GM18511 (cell line): ENCODE data around the gene SH3GL1.

Experiments used
- ATAC-seq: cut with Tn5 transposase; IDR thresholded peaks from one replicate; pipeline ENCODE4 v1.9.1; 2021; ENCODE audit warnings: mild to moderate bottlenecking, moderate library complexity; ENCODE audit not compliant: unreplicated experiment

The SH3GL1 gene

GRCh38 chr19:4402171-4403004 lies 2.0 kb upstream of the SH3GL1 start, which contains the start of gene CHAF1A:
TSS of gene CHAF1A (plus strand) at chr19:4402640. CDS start at chr19:4402763, 123 bp downstream.
- peak; percentile 87 for ATAC-seq

GRCh38 chr19:4401769-4402170 lies 1.4 kb upstream of the SH3GL1 start:
- no peak for ATAC-seq

- peak; percentile 18 for ATAC-seq
Measured at GRCh38 chr19:4399812-4400134, 574 bp downstream of the SH3GL1 start.

- ATAC-seq = no peak
Measured at GRCh38 chr19:4396949-4397783, 3.2 kb downstream of the SH3GL1 start.

GRCh38 chr19:4393947-4394590 lies 6.3 kb downstream of the SH3GL1 start:
- ATAC-seq = no peak

DNA sequence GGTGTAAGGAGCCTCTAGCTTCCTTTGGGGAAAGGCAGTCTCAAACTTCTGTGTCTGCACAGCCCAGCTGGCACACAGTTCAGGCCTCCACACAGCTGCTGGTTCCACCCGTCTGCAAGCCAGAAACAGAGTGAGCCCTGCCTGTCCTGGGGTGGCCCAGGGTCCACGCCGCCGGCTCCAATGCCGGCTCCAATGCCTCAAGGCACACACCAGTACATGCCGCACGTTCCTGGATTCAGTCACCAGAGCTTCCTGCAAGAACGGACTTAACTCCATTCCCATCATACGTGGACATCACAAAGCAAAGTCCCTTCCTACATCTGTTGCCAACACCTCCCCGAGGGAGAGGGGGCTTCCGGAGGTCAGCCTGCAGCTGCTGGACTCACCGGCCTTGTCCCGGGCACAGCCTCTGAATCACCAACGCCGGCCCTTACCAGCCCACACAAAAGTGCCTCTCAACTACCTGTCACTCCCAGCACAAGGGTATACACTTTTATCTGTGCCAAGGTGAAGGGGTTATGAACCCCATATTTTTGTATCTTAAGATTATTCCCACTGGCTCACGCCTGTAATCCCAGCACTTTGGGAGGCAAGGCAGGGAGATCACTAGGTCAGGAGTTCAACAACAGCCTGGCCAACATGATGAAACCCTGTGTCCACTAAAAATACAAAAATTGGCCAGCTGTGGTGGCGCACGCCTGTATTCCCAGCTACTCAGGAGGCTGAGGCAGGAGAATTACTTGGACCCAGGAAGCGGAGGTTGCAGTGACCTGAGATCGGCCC lies 8.5 kb downstream of the SH3GL1 start:
- no peak for ATAC-seq

DNA sequence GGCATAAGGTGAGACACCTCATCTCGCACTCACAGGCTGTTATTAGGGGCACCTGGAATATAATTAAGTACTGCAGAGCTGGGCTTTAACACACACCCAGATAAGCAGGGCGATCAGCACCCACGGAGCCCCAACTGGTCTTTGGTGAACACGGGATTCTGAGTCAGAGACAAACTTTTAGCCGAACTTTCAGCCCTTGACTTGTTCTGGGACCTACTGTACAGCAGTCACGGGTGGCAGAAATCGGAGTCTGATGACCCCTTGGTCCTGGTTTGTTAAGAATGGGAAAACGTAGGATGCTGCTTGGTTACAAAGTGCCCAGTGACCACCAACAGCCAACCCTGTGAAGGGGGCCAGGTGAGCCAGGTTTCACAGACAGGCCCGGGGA lies 9.0 kb downstream of the SH3GL1 start:
- no peak for ATAC-seq

DNA sequence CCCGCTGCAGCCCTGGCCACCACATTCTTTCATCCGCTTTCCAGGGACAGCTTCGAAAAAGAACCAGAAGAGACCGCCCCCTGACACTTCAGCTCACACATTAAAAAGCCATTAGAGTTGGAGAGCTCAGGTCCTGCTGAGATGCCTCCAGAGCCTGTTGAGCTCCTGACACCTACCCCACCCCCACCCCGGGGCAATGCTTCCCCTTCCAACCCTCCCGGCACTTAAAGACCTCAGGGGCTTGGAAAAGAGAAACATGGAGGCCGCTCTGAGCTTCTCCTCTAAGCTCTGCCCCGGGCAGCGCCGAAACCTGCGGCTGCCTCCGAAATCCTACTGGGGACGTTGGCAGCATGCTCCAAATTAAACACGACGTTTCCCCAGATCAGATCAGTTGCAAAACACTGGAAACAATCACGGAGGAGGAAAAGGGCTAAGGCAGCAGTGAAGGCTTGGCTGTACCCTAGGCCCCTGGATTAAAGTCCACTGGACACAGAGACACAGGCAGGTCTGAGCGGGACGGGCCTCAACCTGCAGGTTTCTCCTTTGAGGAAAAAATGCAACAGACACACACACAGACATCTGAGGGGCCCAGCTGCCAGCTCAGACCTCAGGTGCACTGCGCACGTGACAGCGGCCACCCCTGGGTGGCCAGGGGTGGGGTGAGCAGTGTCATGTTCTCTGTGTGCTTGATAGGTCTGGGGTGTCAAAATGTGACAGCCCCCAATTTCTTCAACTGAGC lies 9.6 kb downstream of the SH3GL1 start:
- ATAC-seq = no peak

GRCh38 chr19:4390017-4390566 lies 10.3 kb downstream of the SH3GL1 start:
- no peak for ATAC-seq

DNA sequence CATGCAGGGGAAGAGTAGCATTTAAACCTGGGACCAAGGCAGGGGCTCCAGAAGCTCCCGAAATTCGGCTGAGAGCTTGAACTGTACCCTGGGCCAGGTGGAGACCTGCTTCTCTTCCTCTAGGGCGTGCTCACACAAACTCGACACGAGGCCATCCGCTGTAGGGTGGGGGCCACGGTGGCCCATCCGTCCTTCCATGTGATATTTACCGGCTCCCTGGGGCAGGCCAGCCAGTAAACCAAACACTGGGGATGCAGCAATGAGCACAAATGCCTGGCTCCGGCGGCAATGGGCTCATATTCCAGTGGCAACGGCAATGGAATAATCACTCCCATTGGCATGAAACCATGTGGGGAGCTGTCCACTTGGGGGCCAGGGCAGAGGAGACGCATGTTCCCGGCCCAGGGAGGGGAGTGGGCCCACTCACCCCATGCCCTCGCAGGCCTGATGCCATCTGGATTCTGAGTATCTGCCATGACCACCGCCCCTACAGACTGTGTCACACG lies 10.8 kb downstream of the SH3GL1 start:
- no peak for ATAC-seq

DNA sequence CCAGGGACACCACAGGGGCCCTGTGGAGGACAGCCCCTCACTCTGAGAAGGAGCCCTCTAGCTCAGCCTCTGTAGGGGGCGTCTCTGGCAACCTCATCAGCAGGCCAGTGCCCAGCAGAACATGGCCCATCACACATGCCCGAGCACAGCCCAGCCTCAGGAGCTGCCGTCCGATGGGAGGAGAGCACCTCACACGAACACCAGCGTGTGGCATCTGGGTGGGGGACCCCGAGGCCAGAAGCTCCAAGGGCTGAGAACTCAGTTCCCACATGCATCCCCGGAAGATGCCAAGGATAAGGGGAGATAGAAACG lies 11.3 kb downstream of the SH3GL1 start:
- ATAC-seq = no peak

DNA sequence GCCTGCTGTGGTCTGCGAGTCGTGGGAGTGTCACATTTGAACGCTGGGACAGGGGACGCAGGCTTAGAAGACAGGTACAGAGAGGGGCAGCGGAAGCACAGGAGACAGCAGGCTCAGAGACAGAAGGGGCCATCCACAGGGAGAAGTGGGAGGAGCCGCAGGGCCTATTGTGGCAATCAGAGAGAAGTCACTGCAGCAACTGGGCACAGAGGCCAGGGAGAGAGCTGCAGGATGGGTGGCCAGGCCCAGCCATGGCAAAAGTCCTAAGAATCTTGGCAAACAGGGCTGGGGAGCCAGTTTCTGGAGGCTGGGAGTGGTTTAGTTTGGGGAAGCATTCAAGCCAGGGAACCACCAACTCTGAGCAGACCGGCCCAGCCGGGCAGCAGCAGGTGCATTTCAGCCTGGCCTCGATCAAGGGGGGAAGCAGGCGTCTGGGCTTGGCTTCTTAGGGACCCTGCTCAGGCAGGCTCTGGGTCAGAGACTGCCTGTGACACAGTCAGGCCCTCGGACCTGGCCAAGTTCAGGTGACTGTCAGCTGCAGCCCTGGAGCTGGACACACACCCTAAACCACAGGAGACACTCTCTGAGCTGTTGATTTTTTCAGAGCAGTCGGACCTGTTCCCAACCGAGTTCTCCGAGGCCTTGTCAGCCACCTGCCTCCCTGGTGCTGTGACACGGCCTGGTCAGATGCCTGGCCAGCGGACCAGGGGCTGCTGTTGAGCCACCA lies 11.8 kb downstream of the SH3GL1 start:
- no peak for ATAC-seq

GRCh38 chr19:4386041-4386782 lies 14.1 kb downstream of the SH3GL1 start:
- ATAC-seq = no peak

DNA sequence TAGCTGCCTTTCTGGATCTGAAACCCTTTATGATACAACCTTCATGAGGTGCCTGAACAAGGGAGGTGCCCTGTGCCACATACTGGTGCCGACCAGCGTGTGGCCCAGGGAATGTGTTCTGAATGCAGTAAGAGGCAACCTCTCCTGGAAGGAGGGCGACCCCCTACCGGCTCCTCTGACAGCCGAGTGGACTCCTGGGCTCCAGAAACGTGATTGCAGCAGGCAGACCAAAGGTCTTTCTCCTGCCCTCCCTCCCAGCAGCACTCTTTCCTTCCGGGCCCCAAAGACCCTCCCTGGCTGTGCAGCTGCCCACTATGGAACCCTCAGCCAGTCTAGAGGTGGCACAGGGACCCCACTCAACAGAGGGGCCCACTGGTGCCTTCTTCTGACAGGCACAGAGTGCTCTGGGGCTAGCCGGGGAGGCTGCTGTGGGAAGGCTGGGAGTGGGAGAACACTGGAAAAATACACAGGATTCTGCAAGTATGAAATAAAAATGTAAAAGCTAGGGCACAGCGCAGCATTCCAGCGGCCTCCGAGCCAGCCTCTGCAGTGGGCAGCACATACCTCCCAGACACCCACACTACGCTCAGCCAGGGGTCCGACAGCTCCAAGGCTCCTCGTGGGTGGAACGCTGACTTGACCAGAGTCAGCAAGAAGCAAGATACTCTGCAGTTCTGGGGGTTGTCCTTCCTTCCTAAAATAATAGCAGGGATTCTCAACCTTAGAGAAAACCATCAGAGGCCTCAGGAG lies 14.9 kb downstream of the SH3GL1 start:
- no peak for ATAC-seq

- no peak for ATAC-seq
Measured at GRCh38 chr19:4380254-4380727, 20.1 kb downstream of the SH3GL1 start.

GRCh38 chr19:4379383-4380253 lies 20.7 kb downstream of the SH3GL1 start:
- ATAC-seq = peak; percentile 40

DNA sequence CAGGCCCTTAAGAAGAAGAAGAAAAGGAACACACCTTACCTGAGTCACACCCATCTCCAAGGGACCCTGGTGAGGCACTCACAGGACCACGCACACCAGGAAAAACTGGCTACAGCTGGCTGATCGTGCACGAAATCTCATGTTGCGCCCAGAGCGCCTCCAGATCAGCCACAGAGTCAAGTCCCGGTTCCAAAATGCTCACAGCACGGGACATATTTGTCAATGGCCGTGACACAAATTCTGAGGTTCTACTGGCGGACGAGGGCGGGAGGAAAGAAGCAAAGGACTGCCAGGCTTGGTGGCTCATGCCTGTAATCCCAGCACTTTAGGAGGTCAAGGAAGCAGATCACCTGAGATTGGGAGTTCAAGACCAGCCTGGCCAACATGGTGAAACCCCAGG lies 21.5 kb downstream of the SH3GL1 start:
- no peak for ATAC-seq
